HEK293 (cell line): ENCODE results near the gene ASPRV1.

Experiments
- ATF2 ChIP-seq: fragments of 450-650 bp; formaldehyde crosslinking; IDR thresholded peaks from 2 replicates; pipeline ENCODE4 v1.5.1; 2016; ENCODE audit warnings: missing biosample characterization, missing genetic modification characterization, low read depth
- PRDM1 ChIP-seq: fragments of 450-650 bp; formaldehyde crosslinking; IDR thresholded peaks from 2 replicates; pipeline ENCODE4; 2016; ENCODE audit warnings: missing biosample characterization, missing genetic modification characterization
- YY1 ChIP-seq: fragments of 450-650 bp; formaldehyde crosslinking; IDR thresholded peaks from 2 replicates; pipeline ENCODE4 v1.5.1; 2018; ENCODE audit warnings: missing biosample characterization, missing genetic modification characterization
- YY2 ChIP-seq: fragments of 450-650 bp; formaldehyde crosslinking; IDR thresholded peaks from 2 replicates; pipeline ENCODE4 v1.5.1; 2016; ENCODE audit warnings: missing biosample characterization, missing genetic modification characterization
- ZBTB11 ChIP-seq: fragments of 450-650 bp; formaldehyde crosslinking; conservative IDR thresholded peaks from 2 replicates; pipeline ENCODE4 v1.5.1; 2016; ENCODE audit warnings: low read depth, missing biosample characterization, missing genetic modification characterization
- ZNF121 ChIP-seq: fragments of 450-650 bp; formaldehyde crosslinking; IDR thresholded peaks from 2 replicates; pipeline ENCODE4 v1.5.1; 2016; ENCODE audit warnings: missing biosample characterization, missing genetic modification characterization
- ZNF248 ChIP-seq: fragments of 450-650 bp; formaldehyde crosslinking; IDR thresholded peaks from 2 replicates; pipeline ENCODE4 v1.5.1; 2017; ENCODE audit warnings: missing biosample characterization, missing genetic modification characterization
- ZNF280D ChIP-seq: fragments of 450-650 bp; formaldehyde crosslinking; IDR thresholded peaks from 2 replicates; pipeline ENCODE4 v1.5.1; 2016; ENCODE audit warnings: missing biosample characterization, missing genetic modification characterization
- ZNF423 ChIP-seq: fragments of 450-650 bp; formaldehyde crosslinking; IDR thresholded peaks from 2 replicates; pipeline ENCODE4 v1.5.1; 2016; ENCODE audit warnings: missing biosample characterization, missing genetic modification characterization
- ZNF629 ChIP-seq: fragments of 450-650 bp; formaldehyde crosslinking; IDR thresholded peaks from 2 replicates; pipeline ENCODE4 v1.5.1; 2017; ENCODE audit warnings: missing biosample characterization, missing genetic modification characterization
- TF ChIP-seq, protein P1 (sequence below): fragments of 450-650 bp; formaldehyde crosslinking; IDR thresholded peaks from 2 replicates; pipeline ENCODE4 v1.5.1; 2016; ENCODE audit warnings: missing biosample characterization, missing genetic modification characterization
- TF ChIP-seq, protein P2 (sequence below): fragments of 450-650 bp; formaldehyde crosslinking; IDR thresholded peaks from 2 replicates; pipeline ENCODE4 v1.5.1; 2016; ENCODE audit warnings: missing biosample characterization, missing genetic modification characterization

DNA sequence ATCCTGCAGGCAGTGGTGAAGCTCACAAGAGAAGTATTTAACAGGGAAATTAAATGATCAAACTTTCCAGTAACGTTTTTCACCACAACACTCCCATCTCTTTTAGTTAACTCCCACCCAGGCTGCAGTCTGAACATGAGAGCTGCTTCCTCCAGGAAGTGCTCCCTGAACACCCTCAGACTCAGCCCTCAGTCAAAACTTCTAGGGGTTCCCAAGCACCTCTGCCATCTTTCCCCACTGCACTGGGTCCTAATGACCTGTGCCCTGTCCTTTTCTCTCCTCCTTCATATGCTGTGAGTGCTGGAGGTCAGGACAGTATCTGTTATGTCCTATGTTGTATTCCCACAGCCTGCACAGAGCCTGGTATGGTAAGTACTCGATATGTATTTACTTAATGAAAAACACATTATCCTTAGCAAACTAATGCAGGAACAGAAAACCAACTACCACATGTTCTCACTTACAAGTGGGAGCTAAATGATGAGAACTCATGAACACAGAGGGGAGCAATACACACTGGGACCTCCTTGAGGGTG, 49.2 kb upstream of the ASPRV1 start:
- TF ChIP-seq ATF2 (tag by site-specific recombination): no peak
- no peak for TF ChIP-seq ZNF248
- TF ChIP-seq ZNF121 (tag by site-specific recombination): no peak
- TF ChIP-seq, protein P1, sequence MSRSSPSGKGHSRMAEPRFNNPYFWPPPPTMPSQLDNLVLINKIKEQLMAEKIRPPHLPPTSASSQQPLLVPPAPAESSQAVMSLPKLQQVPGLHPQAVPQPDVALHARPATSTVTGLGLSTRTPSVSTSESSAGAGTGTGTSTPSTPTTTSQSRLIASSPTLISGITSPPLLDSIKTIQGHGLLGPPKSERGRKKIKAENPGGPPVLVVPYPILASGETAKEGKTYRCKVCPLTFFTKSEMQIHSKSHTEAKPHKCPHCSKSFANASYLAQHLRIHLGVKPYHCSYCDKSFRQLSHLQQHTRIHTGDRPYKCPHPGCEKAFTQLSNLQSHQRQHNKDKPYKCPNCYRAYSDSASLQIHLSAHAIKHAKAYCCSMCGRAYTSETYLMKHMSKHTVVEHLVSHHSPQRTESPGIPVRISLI (tag by site-specific recombination): no peak
- no peak for TF ChIP-seq PRDM1 (tag by site-specific recombination)
- TF ChIP-seq YY1: no peak
- TF ChIP-seq, protein P2, sequence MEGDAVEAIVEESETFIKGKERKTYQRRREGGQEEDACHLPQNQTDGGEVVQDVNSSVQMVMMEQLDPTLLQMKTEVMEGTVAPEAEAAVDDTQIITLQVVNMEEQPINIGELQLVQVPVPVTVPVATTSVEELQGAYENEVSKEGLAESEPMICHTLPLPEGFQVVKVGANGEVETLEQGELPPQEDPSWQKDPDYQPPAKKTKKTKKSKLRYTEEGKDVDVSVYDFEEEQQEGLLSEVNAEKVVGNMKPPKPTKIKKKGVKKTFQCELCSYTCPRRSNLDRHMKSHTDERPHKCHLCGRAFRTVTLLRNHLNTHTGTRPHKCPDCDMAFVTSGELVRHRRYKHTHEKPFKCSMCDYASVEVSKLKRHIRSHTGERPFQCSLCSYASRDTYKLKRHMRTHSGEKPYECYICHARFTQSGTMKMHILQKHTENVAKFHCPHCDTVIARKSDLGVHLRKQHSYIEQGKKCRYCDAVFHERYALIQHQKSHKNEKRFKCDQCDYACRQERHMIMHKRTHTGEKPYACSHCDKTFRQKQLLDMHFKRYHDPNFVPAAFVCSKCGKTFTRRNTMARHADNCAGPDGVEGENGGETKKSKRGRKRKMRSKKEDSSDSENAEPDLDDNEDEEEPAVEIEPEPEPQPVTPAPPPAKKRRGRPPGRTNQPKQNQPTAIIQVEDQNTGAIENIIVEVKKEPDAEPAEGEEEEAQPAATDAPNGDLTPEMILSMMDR (tag by site-specific recombination): no peak
- TF ChIP-seq ZBTB11 (tag by site-specific recombination): no peak
- TF ChIP-seq ZNF423 (tag by site-specific recombination): no peak
- no peak for TF ChIP-seq YY2 (tag by site-specific recombination)
- no peak for TF ChIP-seq ZNF280D (tag by site-specific recombination)
- no peak for TF ChIP-seq ZNF629
